ENCODE results near the gene NSMF.
"Not testable (repeated sequence)": the region's sequence is repeated elsewhere in the genome, so short reads cannot be mapped to it uniquely, and the experiment has no call there.

NSMF gene

DNA sequence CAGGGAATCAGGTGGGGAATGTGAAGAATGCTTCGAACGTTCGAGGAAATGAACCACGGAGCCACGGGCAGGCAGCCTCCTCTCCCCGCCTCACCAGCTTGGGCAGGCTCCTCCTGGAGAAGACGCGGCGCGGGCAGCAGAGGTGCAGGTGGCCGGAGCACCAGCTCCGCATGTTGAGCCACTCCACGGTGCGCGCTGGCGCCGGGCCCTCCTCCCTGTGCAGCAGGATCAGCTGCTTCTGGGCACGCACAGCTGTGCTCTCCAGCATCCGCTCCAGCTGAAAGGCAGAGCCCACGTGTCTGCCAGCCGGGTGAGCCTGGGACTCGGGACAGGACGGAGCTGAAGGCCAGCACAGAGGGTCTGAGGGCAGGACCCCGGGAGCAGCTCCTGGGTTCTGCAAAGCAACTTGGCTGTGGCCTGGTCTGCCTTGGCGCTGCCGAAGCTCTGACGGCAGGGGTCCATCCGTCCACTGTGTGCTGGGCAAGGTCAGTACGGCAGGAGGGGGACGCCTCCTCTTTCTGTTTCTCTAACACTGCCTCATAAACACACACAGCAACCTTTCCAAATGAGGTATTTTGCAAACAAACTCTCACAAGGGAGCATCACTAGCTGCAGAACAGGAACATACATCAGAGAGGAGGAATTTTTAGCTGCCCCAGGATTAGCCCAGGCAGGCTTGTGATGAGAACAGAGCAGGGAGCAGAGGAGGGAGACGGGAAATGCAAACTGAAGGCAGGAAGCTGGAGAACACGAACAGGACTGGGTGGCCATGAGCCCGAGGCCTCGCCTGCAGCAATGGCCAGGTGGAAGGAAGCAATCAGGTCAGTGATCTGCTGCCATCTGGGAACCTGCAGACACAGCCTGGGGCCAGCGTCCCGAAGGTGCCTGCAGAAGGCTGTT lies 20.1 kb upstream of the NSMF start:
- H3K4me1 ChIP-seq (ENCODE audit: control insufficient read depth, low read depth, low read length) = no peaks in the 10 kb centered on the region
- no peaks in the 10 kb centered on the region for H3K27me3 ChIP-seq (ENCODE audit: control insufficient read depth, insufficient read depth, low read length)
- H3K9me3 ChIP-seq (ENCODE audit: control insufficient read depth, low read depth, low read length) = no peaks in the 10 kb centered on the region
- no peak overlapping the region for H3K27ac ChIP-seq (ENCODE audit: low read length)
- H3K36me3 ChIP-seq (ENCODE audit: control insufficient read depth, low read depth, low read length) = no peaks in the 10 kb centered on the region
- no peak overlapping the region for H3K4me3 ChIP-seq (ENCODE audit: low read length)
- H3K9ac ChIP-seq (ENCODE audit: low read length) = no peak overlapping the region

DNA sequence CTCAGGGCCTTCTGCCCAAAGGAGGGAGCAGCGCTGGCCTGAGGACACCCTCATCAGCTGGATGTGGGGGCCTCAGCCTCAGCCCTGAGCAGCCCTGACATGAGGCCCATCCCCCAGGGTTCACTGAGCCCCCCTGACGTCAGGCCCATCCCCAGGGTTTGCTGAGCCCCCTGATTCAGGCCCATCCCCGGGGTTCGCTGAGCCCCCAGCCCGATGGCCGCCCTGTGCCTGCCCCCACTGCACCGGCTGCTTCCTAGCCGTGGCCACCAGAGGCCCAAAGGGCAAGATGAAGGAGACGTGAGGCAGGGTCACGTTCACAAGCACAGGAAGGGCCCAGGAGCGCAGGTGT lies 19.5 kb upstream of the NSMF start:
- Histone ChIP-seq H3K4me1 (ENCODE audit: control insufficient read depth, low read depth, low read length) (no peaks in the 10 kb centered on the region), H3K36me3 (ENCODE audit: control insufficient read depth, low read depth, low read length) (no peaks in the 10 kb centered on the region), H3K9ac (ENCODE audit: low read length) (no peak overlapping the region), H3K27ac (ENCODE audit: low read length) (no peak overlapping the region), H3K4me3 (ENCODE audit: low read length) (no peak overlapping the region), H3K9me3 (ENCODE audit: control insufficient read depth, low read depth, low read length) (no peaks in the 10 kb centered on the region), H3K27me3 (ENCODE audit: control insufficient read depth, insufficient read depth, low read length) (no peaks in the 10 kb centered on the region)

DNA sequence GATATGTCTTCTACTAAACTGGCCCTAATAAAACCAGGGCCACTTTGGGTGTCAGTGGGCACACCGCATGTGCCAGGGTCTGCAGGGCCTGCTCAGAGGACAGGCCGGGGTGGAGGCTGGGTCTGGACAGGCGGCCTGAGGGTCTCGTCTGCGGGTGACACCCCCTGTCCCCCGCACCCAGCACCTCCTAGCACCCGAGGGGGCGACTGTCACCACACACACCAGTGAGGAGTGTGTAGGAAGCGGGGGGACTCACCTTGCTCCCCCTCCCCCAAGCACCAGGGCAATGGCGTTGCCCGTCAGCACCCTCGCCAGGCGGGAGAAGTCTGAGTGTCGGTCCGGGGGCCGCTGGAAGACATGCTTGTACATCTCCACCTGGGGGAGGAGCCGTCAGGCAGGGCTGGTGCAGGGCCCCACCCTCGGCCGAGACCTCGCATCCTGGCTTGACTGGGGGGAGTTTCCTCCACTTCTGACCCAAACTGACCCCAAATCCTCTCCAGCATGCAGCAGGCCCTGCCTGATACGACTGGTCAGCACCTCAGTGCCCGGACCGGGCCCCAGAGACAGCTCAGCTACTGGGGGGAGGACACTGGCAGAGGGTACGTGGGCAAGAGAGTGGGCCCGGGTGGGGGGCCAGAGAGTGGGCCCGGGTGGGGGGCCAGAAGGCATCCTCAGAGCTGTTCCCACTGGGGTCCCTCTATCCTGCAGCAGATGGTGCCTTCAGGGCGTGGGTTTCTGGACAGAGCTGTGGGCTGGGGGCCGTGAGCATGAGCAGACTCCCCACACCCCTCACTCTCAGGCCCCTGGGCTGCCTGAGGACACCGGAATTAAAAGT lies 18.9 kb upstream of the NSMF start:
- Histone ChIP-seq H3K36me3 (ENCODE audit: control insufficient read depth, low read depth, low read length) (no peaks in the 10 kb centered on the region), H3K4me1 (ENCODE audit: control insufficient read depth, low read depth, low read length) (no peaks in the 10 kb centered on the region), H3K27me3 (ENCODE audit: control insufficient read depth, insufficient read depth, low read length) (no peaks in the 10 kb centered on the region), H3K27ac (ENCODE audit: low read length) (no peak overlapping the region), H3K9ac (ENCODE audit: low read length) (no peak overlapping the region), H3K4me3 (ENCODE audit: low read length) (no peak overlapping the region), H3K9me3 (ENCODE audit: control insufficient read depth, low read depth, low read length) (no peaks in the 10 kb centered on the region)

DNA sequence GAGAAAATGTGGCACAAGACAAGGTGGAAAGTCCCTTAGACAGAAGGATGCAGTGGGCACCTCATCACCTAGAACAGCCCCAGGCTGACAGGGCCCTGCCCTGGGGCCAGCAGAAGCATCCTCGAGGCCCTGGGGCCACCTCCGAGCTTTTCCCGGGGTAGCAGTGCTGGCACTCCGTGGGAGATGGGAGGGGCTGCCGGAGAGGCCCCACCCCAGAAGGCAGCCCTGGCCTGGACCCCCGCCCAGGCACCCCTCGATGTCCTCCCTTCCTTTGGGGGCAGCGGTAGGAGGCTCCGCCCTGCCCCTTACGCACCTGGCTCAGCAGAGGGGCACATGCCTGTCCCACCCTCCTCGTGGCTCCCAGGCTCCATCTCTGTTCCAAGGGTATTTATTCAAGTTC lies 17.7 kb upstream of the NSMF start:
- no peaks in the 10 kb centered on the region for H3K27me3 ChIP-seq (ENCODE audit: control insufficient read depth, insufficient read depth, low read length)

DNA sequence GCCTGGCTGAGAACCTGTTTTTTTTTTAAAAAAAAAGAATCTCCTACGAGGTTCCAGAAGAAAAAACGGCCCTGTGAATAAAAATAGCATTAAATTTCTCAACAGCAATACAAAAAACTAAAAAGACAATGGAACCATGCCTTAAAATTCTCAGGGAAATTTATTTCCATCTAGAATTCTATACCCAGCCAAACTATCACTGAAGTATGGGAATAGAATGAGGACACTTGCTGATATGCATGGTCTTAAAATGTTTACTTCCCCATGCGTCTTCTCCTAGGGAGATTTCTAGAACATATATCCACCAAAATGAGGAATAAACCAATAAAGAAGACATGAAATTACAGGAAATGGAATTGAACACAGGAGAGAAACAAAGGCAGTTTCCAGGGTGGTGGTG lies 16.5 kb upstream of the NSMF start:
- Histone ChIP-seq H3K4me1 (ENCODE audit: control insufficient read depth, low read depth, low read length) (no peaks in the 10 kb centered on the region), H3K4me3 (ENCODE audit: low read length) (no peak overlapping the region), H3K27me3 (ENCODE audit: control insufficient read depth, insufficient read depth, low read length) (no peaks in the 10 kb centered on the region), H3K9me3 (ENCODE audit: control insufficient read depth, low read depth, low read length) (no peaks in the 10 kb centered on the region), H3K36me3 (ENCODE audit: control insufficient read depth, low read depth, low read length) (no peaks in the 10 kb centered on the region), H3K27ac (ENCODE audit: low read length) (no peak overlapping the region), H3K9ac (ENCODE audit: low read length) (no peak overlapping the region)

More for the DNA sequence above, 17.7 kb upstream of the NSMF start:
- H3K27ac ChIP-seq (ENCODE audit: low read length) = no peak overlapping the region
- H3K9ac ChIP-seq (ENCODE audit: low read length) = no peak overlapping the region
- H3K9me3 ChIP-seq (ENCODE audit: control insufficient read depth, low read depth, low read length) = no peaks in the 10 kb centered on the region
- H3K4me3 ChIP-seq (ENCODE audit: low read length) = no peak overlapping the region
- H3K36me3 ChIP-seq (ENCODE audit: control insufficient read depth, low read depth, low read length) = no peaks in the 10 kb centered on the region
- H3K4me1 ChIP-seq (ENCODE audit: control insufficient read depth, low read depth, low read length) = no peaks in the 10 kb centered on the region

DNA sequence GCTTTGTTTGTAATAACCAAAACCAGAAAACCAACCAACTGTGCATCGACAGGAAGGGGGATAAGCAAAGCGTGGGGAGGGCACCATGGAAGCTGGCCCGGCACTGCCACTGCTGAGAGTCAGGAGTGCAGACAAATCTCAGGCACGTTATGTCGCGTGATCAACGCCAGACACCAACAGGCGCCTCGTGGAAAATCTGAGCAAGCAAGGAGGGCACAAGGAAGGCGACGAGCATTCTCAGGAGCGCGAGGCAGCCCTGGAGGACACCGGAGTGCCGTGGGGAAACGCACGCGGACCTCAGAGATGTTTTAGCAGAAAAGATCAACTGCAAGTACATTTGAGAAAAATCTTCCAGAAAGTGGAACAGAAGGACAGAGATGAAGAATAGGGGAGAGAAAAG lies 15.1 kb upstream of the NSMF start:
- Histone ChIP-seq H3K27ac (ENCODE audit: low read length) (no peak overlapping the region), H3K9ac (ENCODE audit: low read length) (no peak overlapping the region), H3K9me3 (ENCODE audit: control insufficient read depth, low read depth, low read length) (no peaks in the 10 kb centered on the region), H3K4me1 (ENCODE audit: control insufficient read depth, low read depth, low read length) (no peaks in the 10 kb centered on the region), H3K36me3 (ENCODE audit: control insufficient read depth, low read depth, low read length) (no peaks in the 10 kb centered on the region), H3K4me3 (ENCODE audit: low read length) (no peak overlapping the region), H3K27me3 (ENCODE audit: control insufficient read depth, insufficient read depth, low read length) (no peaks in the 10 kb centered on the region)

DNA sequence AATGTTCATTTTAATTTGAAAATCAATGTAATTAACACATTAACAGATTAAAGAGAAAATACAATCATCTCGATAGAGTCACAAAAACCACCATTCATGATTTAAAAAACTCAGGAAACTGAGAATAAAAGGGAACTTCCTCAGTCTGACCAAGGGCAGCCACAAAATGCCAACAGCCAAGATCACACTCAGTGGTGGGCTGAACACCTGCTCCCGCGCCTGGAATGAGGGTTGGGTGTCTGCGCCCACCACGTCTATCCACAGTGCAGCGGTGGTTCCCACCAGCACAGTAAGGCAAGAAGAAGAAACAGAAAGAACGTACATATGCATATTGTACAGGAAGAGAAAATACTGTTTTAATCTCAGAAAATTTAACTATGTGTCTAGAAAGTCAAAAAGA lies 11.7 kb upstream of the NSMF start:
- Histone ChIP-seq H3K9me3 (ENCODE audit: control insufficient read depth, low read depth, low read length) (no peaks in the 10 kb centered on the region), H3K4me3 (ENCODE audit: low read length) (no peak overlapping the region), H3K4me1 (ENCODE audit: control insufficient read depth, low read depth, low read length) (no peaks in the 10 kb centered on the region), H3K27ac (ENCODE audit: low read length) (no peak overlapping the region), H3K36me3 (ENCODE audit: control insufficient read depth, low read depth, low read length) (no peaks in the 10 kb centered on the region), H3K27me3 (ENCODE audit: control insufficient read depth, insufficient read depth, low read length) (no peaks in the 10 kb centered on the region), H3K9ac (ENCODE audit: low read length) (no peak overlapping the region)

DNA sequence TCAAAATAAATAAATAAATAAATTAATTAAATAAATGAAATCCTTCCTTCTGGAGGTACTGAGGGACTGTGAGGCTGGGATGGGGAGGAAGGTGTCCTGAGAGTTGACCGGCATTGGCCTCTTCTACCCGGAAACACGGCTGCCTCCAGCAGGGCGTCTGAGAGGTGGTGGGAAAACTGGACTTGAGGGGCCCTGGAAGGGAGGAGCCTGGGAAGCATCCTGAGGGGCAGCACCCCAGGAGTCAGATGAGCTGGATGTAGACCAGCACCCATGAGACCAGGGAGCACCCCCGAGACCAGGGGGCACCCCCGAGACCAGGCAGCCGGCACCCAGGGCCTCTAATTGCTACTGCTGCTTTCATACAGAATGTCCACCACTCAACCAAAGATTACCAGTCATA lies 8.8 kb upstream of the NSMF start:
- Histone ChIP-seq H3K27me3 (ENCODE audit: control insufficient read depth, insufficient read depth, low read length) (no peaks in the 10 kb centered on the region), H3K9ac (ENCODE audit: low read length) (no peak overlapping the region), H3K27ac (ENCODE audit: low read length) (no peak overlapping the region), H3K4me3 (ENCODE audit: low read length) (no peak overlapping the region), H3K9me3 (ENCODE audit: control insufficient read depth, low read depth, low read length) (no peaks in the 10 kb centered on the region), H3K36me3 (ENCODE audit: control insufficient read depth, low read depth, low read length) (no peaks in the 10 kb centered on the region), H3K4me1 (ENCODE audit: control insufficient read depth, low read depth, low read length) (no peaks in the 10 kb centered on the region)

DNA sequence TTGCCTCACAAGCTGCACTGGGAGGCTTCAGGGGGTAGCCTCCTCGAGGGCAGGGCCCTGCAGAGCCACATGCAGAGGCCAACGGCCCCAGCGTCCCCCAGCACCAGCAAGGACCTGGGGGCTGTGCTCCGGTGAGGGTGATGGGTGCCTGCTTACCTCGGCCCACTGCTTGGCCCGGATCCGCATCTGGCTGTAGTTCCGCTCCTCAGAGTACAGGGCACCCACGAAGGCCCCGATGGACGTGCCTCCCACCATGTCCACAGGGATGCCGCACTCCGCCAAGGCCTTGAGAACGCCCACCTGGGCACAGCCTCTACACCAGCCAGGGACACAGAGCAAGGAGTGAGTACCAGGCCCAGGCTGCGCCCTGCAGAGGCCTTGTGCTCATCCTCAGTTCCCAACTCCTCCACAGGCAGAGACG lies 8.0 kb upstream of the NSMF start:
- H3K9me3 ChIP-seq (ENCODE audit: control insufficient read depth, low read depth, low read length) = no peaks in the 10 kb centered on the region
- no peaks in the 10 kb centered on the region for H3K27me3 ChIP-seq (ENCODE audit: control insufficient read depth, insufficient read depth, low read length)
- no peaks in the 10 kb centered on the region for H3K36me3 ChIP-seq (ENCODE audit: control insufficient read depth, low read depth, low read length)
- no peak overlapping the region for H3K9ac ChIP-seq (ENCODE audit: low read length)
- H3K27ac ChIP-seq (ENCODE audit: low read length) = no peak overlapping the region
- H3K4me1 ChIP-seq (ENCODE audit: control insufficient read depth, low read depth, low read length) = no peaks in the 10 kb centered on the region
- H3K4me3 ChIP-seq (ENCODE audit: low read length) = no peak overlapping the region

DNA sequence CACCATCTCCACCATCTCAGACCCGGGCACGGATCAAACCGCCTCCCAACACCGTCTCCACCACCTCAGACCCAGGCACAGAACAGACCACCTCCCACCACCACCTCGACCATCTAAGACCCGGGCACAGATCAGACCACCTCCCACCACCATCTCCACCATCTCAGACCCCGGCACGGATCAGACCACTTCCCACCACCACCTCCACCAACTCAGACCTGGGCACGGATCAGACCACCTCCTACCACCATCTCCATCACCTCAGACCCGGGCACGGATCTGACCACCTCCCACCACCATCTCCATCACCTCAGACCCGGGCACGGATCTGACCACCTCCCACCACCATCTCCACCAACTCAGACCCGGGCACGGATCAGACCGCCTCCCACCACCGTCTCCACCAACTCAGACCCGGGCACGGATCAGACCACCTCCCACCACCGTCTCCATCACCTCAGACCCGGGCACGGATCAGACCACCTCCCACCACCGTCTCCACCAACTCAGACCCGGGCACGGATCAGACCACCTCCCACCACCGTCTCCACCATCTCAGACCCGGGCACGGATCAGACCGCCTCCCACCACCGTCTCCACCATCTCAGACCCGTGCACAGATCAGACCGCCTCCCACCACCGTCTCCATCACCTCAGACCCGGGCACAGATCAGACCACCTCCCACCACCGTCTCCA lies 7.4 kb upstream of the NSMF start:
- not testable (repeated sequence) for H3K9me3 ChIP-seq (ENCODE audit: control insufficient read depth, low read depth, low read length); H3K36me3 ChIP-seq (ENCODE audit: control insufficient read depth, low read depth, low read length); H3K4me3 ChIP-seq (ENCODE audit: low read length); H3K9ac ChIP-seq (ENCODE audit: low read length); H3K27ac ChIP-seq (ENCODE audit: low read length); H3K4me1 ChIP-seq (ENCODE audit: control insufficient read depth, low read depth, low read length); H3K27me3 ChIP-seq (ENCODE audit: control insufficient read depth, insufficient read depth, low read length)

DNA sequence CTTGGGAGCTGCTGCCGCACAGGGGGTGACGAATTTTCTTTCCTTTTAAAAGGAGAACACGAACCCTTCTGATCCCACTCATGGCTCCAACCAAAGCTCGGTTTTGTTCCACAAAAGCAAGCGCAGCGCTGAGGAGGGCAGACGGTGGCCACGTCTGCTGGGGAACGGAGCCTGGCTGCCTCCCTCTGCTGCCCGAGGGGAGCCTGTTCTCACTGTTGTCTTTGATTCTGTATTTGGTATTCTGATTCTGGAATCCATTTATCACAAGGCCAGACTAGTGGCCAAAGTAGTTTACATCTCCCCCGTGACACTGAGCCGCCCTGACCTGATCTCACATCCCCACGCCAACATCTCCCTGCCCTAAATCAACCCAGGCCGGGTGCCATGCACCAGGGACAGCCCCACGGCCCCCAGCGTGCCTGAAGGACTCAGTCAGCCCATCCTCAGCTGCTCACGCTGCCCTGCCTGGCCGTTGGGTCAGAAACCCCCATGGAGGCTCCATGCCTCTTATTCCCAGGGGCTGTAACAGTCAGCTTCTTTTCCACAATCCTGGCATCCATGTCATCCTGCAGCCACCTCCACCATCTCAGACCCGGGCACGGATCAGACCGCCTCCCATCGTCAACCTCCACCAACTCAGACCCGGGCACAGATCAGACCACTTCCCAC lies 6.7 kb upstream of the NSMF start:
- Histone ChIP-seq H3K4me3 (ENCODE audit: low read length) (no peak overlapping the region), H3K9me3 (ENCODE audit: control insufficient read depth, low read depth, low read length) (no peaks in the 10 kb centered on the region), H3K36me3 (ENCODE audit: control insufficient read depth, low read depth, low read length) (no peaks in the 10 kb centered on the region), H3K9ac (ENCODE audit: low read length) (no peak overlapping the region), H3K27me3 (ENCODE audit: control insufficient read depth, insufficient read depth, low read length) (no peaks in the 10 kb centered on the region), H3K27ac (ENCODE audit: low read length) (no peak overlapping the region), H3K4me1 (ENCODE audit: control insufficient read depth, low read depth, low read length) (no peaks in the 10 kb centered on the region)

Measured in iPS-18a (cell line).